GM12873 (cell line): ENCODE measurements around the gene PRKCA.

Experiments
- TF ChIP-seq, protein P1 (sequence below): IDR thresholded peaks from 2 replicates; pipeline ENCODE4 v1.5.1; 2012; ENCODE audit warnings: low read depth, mild to moderate bottlenecking, moderate library complexity, low read length, control low read depth; ENCODE audit not compliant: insufficient read depth; ENCODE audit errors: missing control alignments

PRKCA gene

DNA sequence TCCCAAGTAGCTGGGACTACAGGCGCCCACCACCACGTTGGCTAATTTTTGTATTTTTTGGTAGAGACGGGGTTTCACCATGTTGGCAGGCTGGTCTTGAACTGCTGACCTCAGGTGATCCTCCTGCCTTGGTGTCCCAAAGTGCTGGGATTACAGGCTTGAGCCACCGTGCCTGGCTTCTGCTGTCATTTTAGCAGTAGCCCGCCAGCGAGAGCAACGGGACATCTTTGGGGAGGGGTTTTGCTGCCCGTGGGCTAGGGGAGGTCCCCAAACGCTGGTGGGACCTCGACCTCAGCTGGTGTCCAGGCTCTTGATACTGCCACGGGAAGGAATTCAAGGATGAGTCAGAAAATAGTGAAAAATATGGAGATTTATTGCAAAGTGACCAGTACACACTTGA lies 424.4 kb downstream of the PRKCA start:
- TF ChIP-seq, protein P1, sequence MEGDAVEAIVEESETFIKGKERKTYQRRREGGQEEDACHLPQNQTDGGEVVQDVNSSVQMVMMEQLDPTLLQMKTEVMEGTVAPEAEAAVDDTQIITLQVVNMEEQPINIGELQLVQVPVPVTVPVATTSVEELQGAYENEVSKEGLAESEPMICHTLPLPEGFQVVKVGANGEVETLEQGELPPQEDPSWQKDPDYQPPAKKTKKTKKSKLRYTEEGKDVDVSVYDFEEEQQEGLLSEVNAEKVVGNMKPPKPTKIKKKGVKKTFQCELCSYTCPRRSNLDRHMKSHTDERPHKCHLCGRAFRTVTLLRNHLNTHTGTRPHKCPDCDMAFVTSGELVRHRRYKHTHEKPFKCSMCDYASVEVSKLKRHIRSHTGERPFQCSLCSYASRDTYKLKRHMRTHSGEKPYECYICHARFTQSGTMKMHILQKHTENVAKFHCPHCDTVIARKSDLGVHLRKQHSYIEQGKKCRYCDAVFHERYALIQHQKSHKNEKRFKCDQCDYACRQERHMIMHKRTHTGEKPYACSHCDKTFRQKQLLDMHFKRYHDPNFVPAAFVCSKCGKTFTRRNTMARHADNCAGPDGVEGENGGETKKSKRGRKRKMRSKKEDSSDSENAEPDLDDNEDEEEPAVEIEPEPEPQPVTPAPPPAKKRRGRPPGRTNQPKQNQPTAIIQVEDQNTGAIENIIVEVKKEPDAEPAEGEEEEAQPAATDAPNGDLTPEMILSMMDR: no peak

DNA sequence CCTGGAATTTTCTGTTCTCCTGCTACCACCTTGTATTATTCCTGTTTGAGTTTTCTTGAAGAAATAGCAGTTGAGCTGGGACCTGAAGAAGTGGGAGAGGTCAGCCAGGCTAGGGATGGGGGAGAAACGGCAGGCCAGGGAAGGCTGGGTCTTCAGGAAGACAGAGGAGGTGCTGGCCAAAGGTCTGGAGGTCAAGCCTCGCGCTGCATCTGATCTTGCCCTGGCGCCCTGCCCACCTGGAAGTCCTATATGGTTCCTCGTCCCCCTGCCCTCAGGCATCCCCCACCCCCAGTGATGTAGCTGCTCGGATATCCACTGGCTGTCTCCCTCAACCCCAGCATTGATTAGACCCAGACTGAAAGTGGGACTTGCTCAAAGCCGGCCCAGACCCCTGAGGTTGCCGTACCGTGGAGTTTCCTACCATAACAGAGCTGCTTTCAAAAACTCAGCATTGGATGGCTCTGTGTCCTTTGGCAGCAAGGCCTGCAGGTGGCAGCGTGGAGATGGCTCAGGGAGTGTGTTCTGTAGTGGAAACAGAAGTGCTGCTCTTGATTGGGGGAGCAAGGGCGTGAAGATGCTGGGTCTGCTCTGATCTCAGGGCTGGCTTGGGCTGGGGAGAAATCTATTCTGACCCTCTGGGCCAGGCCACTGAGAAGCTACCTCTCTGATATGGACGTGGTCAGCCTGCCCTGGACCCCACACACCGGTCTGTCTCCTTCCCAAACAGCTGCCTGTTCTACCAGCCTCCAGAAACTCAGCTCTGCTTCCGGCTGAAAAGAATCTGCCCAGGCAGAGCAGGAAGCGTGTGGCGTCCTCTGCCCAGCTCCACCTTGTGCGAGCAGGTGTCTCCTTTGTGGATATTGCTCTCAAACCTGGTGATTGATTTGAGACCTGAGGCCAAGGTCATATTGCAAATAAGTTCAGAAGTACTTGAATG lies 425.5 kb downstream of the PRKCA start:
- TF ChIP-seq, protein P1: peak; percentile 78

DNA sequence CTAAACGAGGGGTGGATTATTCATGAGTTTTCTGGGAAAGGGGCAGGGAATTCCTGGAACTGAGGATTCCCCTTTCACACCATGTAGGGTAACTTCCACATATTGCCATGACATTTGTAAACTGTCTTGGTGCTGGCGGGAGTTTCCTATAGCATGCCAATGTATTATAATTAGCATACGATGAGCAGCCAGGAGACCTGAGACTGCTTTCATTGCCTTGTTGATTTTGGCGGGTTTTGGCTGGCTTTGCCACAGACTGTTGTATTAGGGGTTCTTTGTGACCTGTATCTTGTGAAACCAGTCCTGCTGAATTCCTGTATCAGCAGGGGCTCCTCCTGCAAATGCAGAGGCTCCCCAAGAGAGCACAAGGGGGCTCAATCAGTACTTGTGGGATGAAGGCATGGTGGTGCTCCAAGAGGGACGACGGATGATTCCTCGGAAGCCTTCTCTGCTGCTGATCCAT lies 428.1 kb downstream of the PRKCA start:
- TF ChIP-seq, protein P1: no peak

DNA sequence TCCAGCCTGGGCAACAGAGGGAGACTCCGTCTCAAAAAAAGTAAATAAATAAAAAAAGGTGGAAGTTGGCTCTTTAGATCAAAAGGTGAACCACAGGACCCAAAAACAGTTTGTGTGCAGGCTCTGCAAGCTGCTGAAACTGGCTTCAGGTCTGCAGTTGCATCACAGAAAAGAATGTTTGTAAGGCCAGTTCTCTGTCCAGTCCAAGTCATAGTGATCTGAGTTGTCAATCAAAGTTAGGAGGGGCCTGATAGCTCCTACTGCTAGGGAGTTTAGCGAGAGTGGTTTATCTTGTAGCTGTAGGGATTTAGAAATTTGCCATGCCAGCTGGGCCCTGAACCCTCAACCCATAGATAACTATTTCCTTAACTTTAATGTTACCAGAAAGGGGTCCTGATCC lies 431.3 kb downstream of the PRKCA start:
- TF ChIP-seq, protein P1: no peak

DNA sequence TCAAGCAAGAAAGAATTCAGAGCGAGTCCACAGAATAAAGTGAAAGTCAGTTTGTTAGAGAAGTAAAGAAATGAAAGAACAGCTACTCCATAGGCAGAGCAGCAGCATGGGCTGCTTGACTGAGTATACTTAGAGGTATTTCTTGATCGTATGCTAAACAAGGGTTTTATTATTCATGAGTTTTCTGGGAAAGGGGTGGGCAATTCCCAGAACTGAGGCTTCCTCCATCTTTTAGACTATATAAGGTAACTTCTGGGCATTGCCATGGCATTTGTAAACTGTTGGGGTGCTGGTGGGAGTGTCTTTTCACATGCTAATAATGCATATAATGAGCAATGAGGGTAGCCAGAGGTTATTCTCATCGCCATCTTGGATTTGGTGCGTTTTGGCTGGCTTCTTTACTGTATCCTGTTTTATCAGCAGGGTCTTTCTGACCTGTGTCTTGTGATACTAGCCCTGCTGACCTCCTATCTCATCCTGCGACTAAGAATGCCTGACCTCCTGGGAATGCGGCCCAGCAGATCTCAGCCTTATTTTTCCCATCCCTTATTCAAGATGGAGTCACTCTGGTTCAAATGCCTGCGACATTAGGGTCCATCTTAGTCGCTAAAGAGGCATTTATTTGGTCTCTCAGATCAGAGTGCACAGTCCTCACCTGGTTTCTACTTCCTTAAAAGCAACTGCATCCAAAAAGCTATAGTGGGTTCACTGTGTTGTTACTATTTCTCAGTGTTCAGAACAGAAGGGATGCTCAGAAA lies 432.0 kb downstream of the PRKCA start:
- TF ChIP-seq, protein P1: no peak

DNA sequence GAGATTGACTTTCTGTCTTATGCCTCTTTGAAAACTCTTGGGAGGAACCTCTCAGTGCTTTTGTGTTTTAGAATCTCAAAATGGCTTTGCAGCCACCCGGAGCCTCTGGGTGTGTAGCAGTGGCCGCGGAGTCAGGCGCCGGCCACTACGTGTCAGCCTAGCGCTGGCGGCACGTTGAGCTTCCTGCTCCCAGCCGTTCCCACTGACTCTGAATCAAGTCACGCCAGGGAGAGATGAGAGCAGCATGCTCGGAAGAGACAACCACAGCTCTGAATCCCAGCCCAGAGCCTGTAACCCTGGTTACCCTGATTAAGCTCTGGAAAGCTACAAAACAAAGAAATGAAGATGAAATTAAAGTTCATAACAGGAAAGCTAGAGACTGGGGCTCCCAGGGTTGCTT lies 435.1 kb downstream of the PRKCA start:
- TF ChIP-seq, protein P1: no peak

DNA sequence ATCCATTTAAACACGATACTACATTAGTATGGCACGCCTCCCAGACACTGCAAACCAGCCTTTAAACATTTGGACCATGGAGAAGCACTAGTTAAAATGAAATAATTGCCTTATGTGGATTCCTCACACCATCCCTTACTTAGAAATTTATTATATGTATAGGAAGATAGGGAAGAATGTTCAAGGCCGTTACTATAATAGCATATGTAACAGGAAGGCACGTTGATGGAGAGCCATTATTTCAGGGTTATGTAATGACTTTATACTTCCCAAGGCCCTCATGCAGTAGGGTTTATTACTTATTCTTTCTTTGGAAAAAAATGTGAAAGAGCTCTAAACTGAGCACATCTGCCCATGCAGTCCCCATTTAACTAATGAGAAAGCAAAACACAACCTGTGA lies 435.9 kb downstream of the PRKCA start:
- TF ChIP-seq, protein P1: no peak
